GM12878 (cell line): ENCODE measurements around the gene AKAP9. TPM values are rescaled to one million over a fixed set of nuclear protein-coding genes. Genes with fewer than 3 reads are reported as not detected.

Source experiments
- ATAC-seq: fragments of 200-7000 bp; cut with Tn5 transposase; 3 replicates; pipeline ENCODE4 v1.9.1; 2020; ENCODE audit warnings: mild to moderate bottlenecking, moderate library complexity
- BruUV-seq: library from RNA; stranded (reverse); fragments of 400-500 nt; replicated peaks from 2 replicates; lab custom pipeline; 2021; lab: Mats Ljungman, UMichigan
- CTCF ChIA-PET: fragments of 300-600 bp; sonication (Branson Sonifier 250); formaldehyde crosslinking; extraction: SDS; loops from one replicate; lab custom pipeline; 2021; ENCODE audit warnings: inconsistent platforms; lab: Yijun Ruan, JAX
- POLR2A ChIA-PET: fragments of 350-600 bp; formaldehyde crosslinking; extraction: SDS; loops from one replicate; lab custom pipeline; 2021; ENCODE audit warnings: inconsistent platforms; lab: Charles Lee
- RAD21 ChIA-PET: fragments of 300-600 bp; sonication (Branson Sonifier 250); formaldehyde crosslinking; loops from one replicate; lab custom pipeline; 2023; ENCODE audit warnings: antibody characterized with exemption; ENCODE audit not compliant: unreplicated experiment; lab: Charles Lee
- SMC1A ChIA-PET: fragments of 300-600 bp; sonication (Branson Sonifier 250); formaldehyde crosslinking; loops from one replicate; lab custom pipeline; 2023; ENCODE audit not compliant: unreplicated experiment, uncharacterized antibody; lab: Charles Lee
- DNase-seq: peaks from one replicate; pipeline ENCODE4 v3.0.0-alpha.2; 2011; ENCODE audit warnings: low read depth, low spot score
- FAIRE-seq: peaks from 3 replicates; lab custom pipeline; 2011; peaks lifted over from hg19 to GRCh38; lab: Jason Lieb, UNC
- H2AFZ ChIP-seq: 2 replicates; pipeline ENCODE4 v1.6.0; 2011; ENCODE audit warnings: low read depth, low read length, control low read depth; ENCODE audit not compliant: control insufficient read depth
- H3K27ac ChIP-seq: 2 replicates; pipeline ENCODE4 v1.5.1; 2011; ENCODE audit warnings: control low read depth; ENCODE audit not compliant: control insufficient read depth, insufficient read depth
- H3K27me3 ChIP-seq, 2 experiments: replicated peaks in 1 of 2; 2 replicates each; pipeline versions ENCODE4 v1.6.0 to v1.6.1; 2011; ENCODE audit warnings: low read length in 1 of 2; ENCODE audit not compliant: control insufficient read depth in 2 of 2, insufficient read depth in 2 of 2
- H3K36me3 ChIP-seq, 2 experiments: 2 replicates each; pipeline ENCODE4 v1.5.1; 2011; ENCODE audit warnings: low read length in 1 of 2; ENCODE audit not compliant: control insufficient read depth in 2 of 2, insufficient read depth in 2 of 2
- H3K4me1 ChIP-seq: 2 replicates; pipeline ENCODE4 v1.6.1; 2011; ENCODE audit warnings: mild to moderate bottlenecking, low read length, moderate library complexity, mixed read lengths; ENCODE audit not compliant: control insufficient read depth, insufficient read depth
- H3K4me2 ChIP-seq: 2 replicates; pipeline ENCODE4 v1.6.0; 2011; ENCODE audit warnings: control low read depth; ENCODE audit not compliant: control insufficient read depth, insufficient read depth
- H3K4me3 ChIP-seq: fragments of 200-600 bp; sonication (generic); 2 replicates; pipeline ENCODE4 v1.5.1; 2016
- H3K79me2 ChIP-seq: 2 replicates; pipeline ENCODE4 v1.6.0; 2011; ENCODE audit warnings: low read length; ENCODE audit not compliant: control insufficient read depth, insufficient read depth
- H3K9ac ChIP-seq: 2 replicates; pipeline ENCODE4 v1.8.0; 2011; ENCODE audit warnings: low read length, control low read depth, mixed read lengths; ENCODE audit not compliant: control insufficient read depth, insufficient read depth
- H3K9me3 ChIP-seq: replicated peaks from 3 replicates; pipeline ENCODE4 v1.5.1; 2011; ENCODE audit warnings: mild to moderate bottlenecking, low read length; ENCODE audit not compliant: control insufficient read depth, insufficient read depth
- H4K20me1 ChIP-seq: 2 replicates; pipeline ENCODE4 v1.6.0; 2011; ENCODE audit not compliant: control insufficient read depth, insufficient read depth
- ATF7 ChIP-seq: fragments of 450-650 bp; IDR thresholded peaks from 2 replicates; pipeline ENCODE4 v1.6.1; 2016; ENCODE audit warnings: low read depth, mild to moderate bottlenecking
- BCL11A ChIP-seq: IDR thresholded peaks from 2 replicates; pipeline ENCODE4 v1.6.1; 2011; ENCODE audit warnings: low read depth, low read length
- BRCA1 ChIP-seq: IDR thresholded peaks from 2 replicates; pipeline ENCODE4 v1.6.1; 2011; ENCODE audit warnings: low read depth, low read length, improper control_type of control experiment
- CREM ChIP-seq: IDR thresholded peaks from 2 replicates; pipeline ENCODE4 v1.6.1; 2014; ENCODE audit warnings: antibody characterized with exemption, low read depth
- HDAC2 ChIP-seq: fragments of 200-600 bp; sonication (generic); IDR thresholded peaks from 2 replicates; pipeline ENCODE4 v1.6.1; 2017
- JUND ChIP-seq: IDR thresholded peaks from 2 replicates; pipeline ENCODE4 v1.6.1; 2012; ENCODE audit warnings: low read depth, mild to moderate bottlenecking, low read length, improper control_type of control experiment, moderate library complexity
- KLF5 ChIP-seq: fragments of 450-650 bp; IDR thresholded peaks from 2 replicates; pipeline ENCODE4 v1.6.1; 2014; ENCODE audit warnings: mild to moderate bottlenecking; ENCODE audit not compliant: partially characterized antibody
- MTA3 ChIP-seq: IDR thresholded peaks from 2 replicates; pipeline ENCODE4 v1.6.1; 2012; ENCODE audit warnings: low read length, inconsistent platforms, borderline replicate concordance
- PAX8 ChIP-seq: fragments of 450-650 bp; IDR thresholded peaks from 2 replicates; pipeline ENCODE4 v1.6.1; 2017; ENCODE audit warnings: mild to moderate bottlenecking, moderate library complexity
- RFX5 ChIP-seq: IDR thresholded peaks from 2 replicates; pipeline ENCODE4 v1.6.1; 2011; ENCODE audit warnings: low read depth, low read length, improper control_type of control experiment
- RUNX3 ChIP-seq: IDR thresholded peaks from 2 replicates; pipeline ENCODE4 v1.6.1; 2012; ENCODE audit warnings: low read length, inconsistent platforms
- SIX5 ChIP-seq: IDR thresholded peaks from 2 replicates; pipeline ENCODE4 v1.6.1; 2011; ENCODE audit warnings: mild to moderate bottlenecking, low read depth, low read length, moderate library complexity; ENCODE audit not compliant: severe bottlenecking
- SMARCA5 ChIP-seq: fragments of 450-650 bp; IDR thresholded peaks from 2 replicates; pipeline ENCODE4 v1.6.1; 2017; ENCODE audit warnings: mild to moderate bottlenecking
- STAT1 ChIP-seq: fragments of 450-650 bp; conservative IDR thresholded peaks from 2 replicates; pipeline ENCODE4 v1.6.1; 2014; ENCODE audit warnings: antibody characterized with exemption, mild to moderate bottlenecking
- TCF7 ChIP-seq: IDR thresholded peaks from 2 replicates; pipeline ENCODE4 v1.6.1; 2014; ENCODE audit warnings: antibody characterized with exemption, borderline replicate concordance
- ZZZ3 ChIP-seq: IDR thresholded peaks from 2 replicates; pipeline ENCODE4 v1.6.1; 2011; ENCODE audit warnings: low read depth; ENCODE audit not compliant: control insufficient read depth, insufficient read length
- WGBS: methylation state at CpG from one replicate; pipeline ENCODE4 v1.1.6; 2016; ENCODE audit warnings: low lambda C conversion rate; ENCODE audit not compliant: insufficient replicate concordance, insufficient coverage; ENCODE audit errors: missing lambda C conversion rate; 5-methylcytosine and 5-hydroxymethylcytosine counted together
- in situ Hi-C: fragments of 300-500 bp; cut with MboI; formaldehyde crosslinking; loops from 9 replicates; pipeline ENCODE4 v1.14.3; 2018; ENCODE audit warnings: mixed read lengths
- intact Hi-C: fragments of 100-400 bp; cut with micrococcal nuclease; formaldehyde crosslinking; loops from one replicate; pipeline ENCODE4 v1.14.2; 2022; ENCODE audit not compliant: unreplicated experiment
- polyA plus RNA-seq, 11 experiments: library from polyadenylated mRNA; depleted of rRNA in 4 of 11; unstranded in 6 of 11; stranded (reverse) in 5 of 11; fragments of >200 nt; fragmentation: Nextera tagmentation in 4 of 11; fragmentation: Illumina TruSeq in 1 of 11; extraction: Ambion mirVana in 4 of 11; extraction: Trizol in 1 of 11; gene quantifications; 1 replicate in 1 of 11; 2 replicates in 10 of 11; pipeline versions ENCODE4 v1.2.1 to v1.2.3, GENCODE V29; 2011 to 2016; ENCODE audit warnings: inconsistent platforms in 2 of 11, missing spikeins in 2 of 11, low read depth in 1 of 11
- total RNA-seq, 4 experiments: library from RNA; depleted of rRNA in 3 of 4; stranded (reverse); fragments of >200 nt in 3 of 4; fragmentation: Illumina TruSeq in 1 of 4; extraction: Trizol in 1 of 4; gene quantifications; 2 replicates each; pipeline versions ENCODE4 v1.2.1 to v1.2.3, GENCODE V29; 2013 to 2021
- TF ChIP-seq, protein P1 (sequence below): IDR thresholded peaks from 2 replicates; pipeline ENCODE4 v1.6.1; 2011; ENCODE audit warnings: low read depth, mild to moderate bottlenecking, low read length, moderate library complexity, borderline replicate concordance; ENCODE audit errors: extremely low read depth
- TF ChIP-seq, protein P2 (sequence below): fragments of 450-650 bp; formaldehyde crosslinking; IDR thresholded peaks from 2 replicates; pipeline ENCODE4 v1.4.0; 2022; ENCODE audit warnings: mild to moderate bottlenecking, moderate library complexity
- TF ChIP-seq, protein P3 (sequence below): fragments of 450-650 bp; IDR thresholded peaks from 2 replicates; pipeline ENCODE4 v1.6.1; 2017; ENCODE audit warnings: mild to moderate bottlenecking, low read depth, inconsistent platforms; ENCODE audit not compliant: poor library complexity, severe bottlenecking

AKAP9 gene
- total and polyA plus RNA-seq, 10 of the 15 experiments (the other 5 are each of a cell fraction or from before 2014, with no cell fraction given): 21.1 to 62.8 (median 31.6) TPM

DNA sequence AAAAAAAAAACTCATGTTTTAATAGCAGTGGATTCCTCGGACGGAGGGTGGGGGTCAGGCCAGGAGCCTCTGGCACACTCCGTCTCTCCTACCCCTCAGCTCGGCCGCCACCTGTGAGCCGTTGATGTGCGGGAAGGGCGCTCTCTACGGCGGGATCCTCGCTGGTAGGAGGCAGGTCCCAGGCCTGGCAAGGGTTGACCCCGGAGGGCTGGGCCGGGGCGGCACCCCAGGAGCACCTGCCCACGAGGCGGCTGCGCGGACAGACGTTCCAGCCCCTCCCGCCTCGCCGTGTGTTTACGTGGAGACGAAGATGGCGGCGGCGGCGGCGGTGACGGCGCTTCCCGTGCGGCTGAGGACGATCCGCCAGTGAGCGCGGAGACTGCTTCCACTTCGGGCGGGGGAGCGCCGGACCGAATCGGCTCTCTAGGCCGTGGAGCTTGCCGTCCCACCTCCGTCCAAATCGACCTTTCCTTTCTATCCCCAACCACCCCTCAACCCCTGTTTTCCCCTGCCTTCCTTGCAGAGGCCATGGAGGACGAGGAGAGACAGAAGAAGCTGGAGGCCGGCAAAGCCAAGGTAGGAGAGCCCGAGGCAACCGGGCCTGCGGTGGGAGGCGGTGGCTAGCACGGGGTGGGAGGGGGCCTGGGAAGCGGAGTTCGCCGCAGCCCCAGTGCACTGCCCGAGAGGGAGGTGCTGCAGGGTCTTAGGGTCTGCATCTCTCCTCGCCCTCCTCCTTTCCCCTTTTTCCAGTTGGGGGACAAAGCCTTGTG, at the start of gene AKAP9 (continued):
- TF ChIP-seq, protein P1, sequence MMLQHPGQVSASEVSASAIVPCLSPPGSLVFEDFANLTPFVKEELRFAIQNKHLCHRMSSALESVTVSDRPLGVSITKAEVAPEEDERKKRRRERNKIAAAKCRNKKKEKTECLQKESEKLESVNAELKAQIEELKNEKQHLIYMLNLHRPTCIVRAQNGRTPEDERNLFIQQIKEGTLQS: no peak
- TF ChIP-seq KLF5 (peak; percentile 18), CREM (peak; percentile 82), RFX5 (no peak), RUNX3 (peak; percentile 68), STAT1 (no peak), HDAC2 (no peak), SIX5 (no peak), BCL11A (no peak), ATF7 (0 out of 2 replicates have a peak, but pooled peaks have one; percentile 15), PAX8 (no peak), MTA3 (no peak), TCF7 (no peak)

DNA sequence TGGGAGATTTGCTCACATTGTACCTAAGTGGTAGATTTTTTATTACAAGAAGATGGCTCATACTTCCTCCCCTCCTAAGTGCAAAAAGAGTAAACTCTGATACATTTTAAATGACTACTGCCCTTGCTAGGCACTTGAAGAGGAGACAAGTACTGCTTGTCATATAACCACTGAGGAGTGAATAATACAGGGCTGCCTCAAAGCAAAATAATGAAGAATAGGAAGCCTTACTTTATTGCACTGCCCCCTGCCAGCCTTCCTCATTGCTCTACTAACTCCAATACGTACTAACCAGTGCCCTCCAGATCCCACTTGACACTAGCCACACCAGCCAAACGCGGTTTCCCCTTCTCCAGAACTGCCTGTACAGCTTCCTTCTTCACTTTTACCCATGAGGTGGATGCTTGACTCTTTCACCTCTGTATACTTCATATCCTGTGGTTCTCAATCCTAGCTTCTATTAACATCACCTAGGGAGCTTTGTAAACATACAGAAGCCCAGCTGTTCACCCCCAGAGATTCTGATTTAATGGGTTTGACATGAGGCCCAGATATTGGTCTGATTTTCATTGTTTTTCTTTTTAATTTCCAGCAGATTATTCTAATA, 48.5 kb upstream of the AKAP9 start:
- ChIA-PET RAD21 (no interaction called here), POLR2A (no interaction called here), SMC1A (interaction anchor here (1.3 kb wide), 1 partner anchor 62 kb away, joined by 4 read pairs; no protein-coding TSS in a partner anchor), CTCF (interaction anchor here (1.2 kb wide), 1 partner anchor 12 kb away, joined by 4 read pairs; no protein-coding TSS in a partner anchor)
- no peaks in the 10 kb centered on the region for H3K79me2 ChIP-seq
- WGBS: 36% methylated on average over 3 of the region's 3 CpGs
- no peak overlapping the region for H3K27ac ChIP-seq
- DNase-seq: no peak
- no TSS peak for BruUV-seq
- in situ Hi-C loops: no loop called here
- no peaks in the 10 kb centered on the region for H4K20me1 ChIP-seq
- intact Hi-C loops: no loop called here
- TF ChIP-seq JUND (no peak), TCF7 (no peak), BRCA1 (no peak), ZZZ3 (no peak), SMARCA5 (no peak)
- TF ChIP-seq, protein P2, sequence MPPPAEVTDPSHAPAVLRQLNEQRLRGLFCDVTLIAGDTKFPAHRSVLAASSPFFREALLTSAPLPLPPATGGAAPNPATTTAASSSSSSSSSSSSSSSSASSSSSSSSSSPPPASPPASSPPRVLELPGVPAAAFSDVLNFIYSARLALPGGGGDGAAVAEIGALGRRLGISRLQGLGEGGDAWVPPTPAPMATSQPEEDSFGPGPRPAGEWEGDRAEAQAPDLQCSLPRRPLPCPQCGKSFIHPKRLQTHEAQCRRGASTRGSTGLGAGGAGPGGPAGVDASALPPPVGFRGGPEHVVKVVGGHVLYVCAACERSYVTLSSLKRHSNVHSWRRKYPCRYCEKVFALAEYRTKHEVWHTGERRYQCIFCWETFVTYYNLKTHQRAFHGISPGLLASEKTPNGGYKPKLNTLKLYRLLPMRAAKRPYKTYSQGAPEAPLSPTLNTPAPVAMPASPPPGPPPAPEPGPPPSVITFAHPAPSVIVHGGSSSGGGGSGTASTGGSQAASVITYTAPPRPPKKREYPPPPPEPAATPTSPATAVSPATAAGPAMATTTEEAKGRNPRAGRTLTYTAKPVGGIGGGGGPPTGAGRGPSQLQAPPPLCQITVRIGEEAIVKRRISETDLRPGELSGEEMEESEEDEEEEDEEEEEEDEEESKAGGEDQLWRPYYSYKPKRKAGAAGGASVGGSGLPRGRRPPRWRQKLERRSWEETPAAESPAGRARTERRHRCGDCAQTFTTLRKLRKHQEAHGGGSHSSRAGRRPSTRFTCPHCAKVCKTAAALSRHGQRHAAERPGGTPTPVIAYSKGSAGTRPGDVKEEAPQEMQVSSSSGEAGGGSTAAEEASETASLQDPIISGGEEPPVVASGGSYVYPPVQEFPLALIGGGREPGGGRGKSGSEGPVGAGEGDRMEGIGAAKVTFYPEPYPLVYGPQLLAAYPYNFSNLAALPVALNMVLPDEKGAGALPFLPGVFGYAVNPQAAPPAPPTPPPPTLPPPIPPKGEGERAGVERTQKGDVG (CRISPR knock-in tag): no peak
- TF ChIP-seq, protein P3, sequence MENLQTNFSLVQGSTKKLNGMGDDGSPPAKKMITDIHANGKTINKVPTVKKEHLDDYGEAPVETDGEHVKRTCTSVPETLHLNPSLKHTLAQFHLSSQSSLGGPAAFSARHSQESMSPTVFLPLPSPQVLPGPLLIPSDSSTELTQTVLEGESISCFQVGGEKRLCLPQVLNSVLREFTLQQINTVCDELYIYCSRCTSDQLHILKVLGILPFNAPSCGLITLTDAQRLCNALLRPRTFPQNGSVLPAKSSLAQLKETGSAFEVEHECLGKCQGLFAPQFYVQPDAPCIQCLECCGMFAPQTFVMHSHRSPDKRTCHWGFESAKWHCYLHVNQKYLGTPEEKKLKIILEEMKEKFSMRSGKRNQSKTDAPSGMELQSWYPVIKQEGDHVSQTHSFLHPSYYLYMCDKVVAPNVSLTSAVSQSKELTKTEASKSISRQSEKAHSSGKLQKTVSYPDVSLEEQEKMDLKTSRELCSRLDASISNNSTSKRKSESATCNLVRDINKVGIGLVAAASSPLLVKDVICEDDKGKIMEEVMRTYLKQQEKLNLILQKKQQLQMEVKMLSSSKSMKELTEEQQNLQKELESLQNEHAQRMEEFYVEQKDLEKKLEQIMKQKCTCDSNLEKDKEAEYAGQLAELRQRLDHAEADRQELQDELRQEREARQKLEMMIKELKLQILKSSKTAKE: no peak
- no peak overlapping the region for H3K9ac ChIP-seq
- no peaks in the 10 kb centered on the region for H3K36me3 ChIP-seq
- no peaks in the 10 kb centered on the region; the same call in 2 of the 3 replicates for H3K9me3 ChIP-seq
- FAIRE-seq: no peak
- no peak overlapping the region for H3K4me2 ChIP-seq
- no peak for ATAC-seq
- no peak overlapping the region for H3K4me3 ChIP-seq
- H3K4me1 ChIP-seq: no peaks in the 10 kb centered on the region
- no peak overlapping the region for H2AFZ ChIP-seq
- no peaks in the 10 kb centered on the region for H3K27me3 ChIP-seq
